Measurements from ENCODE around the gene RAPGEF4. TPM values are rescaled to one million over a fixed set of nuclear protein-coding genes. Genes with fewer than 3 reads are reported as not detected.

Gene RAPGEF4
- total RNA-seq, 1 experiment from 2014 or later, result 1.4 TPM

DNA sequence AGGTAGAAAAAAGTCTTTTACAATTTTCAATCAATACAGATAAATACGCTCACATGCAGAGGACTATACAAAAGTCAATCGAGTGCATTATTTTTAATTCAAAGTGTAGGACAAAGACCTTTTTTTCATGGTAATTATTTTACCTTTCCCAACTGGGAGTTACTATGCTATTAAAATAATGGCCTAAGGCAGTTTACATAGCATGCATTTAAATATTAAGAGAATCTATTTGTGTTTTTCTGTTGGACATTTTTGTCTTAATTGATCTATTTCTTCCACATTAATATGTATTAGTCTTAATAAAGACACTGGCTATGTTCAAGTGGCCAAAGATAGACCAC lies 209.8 kb downstream of the RAPGEF4 start:
- DNase-seq, result no peak
- no peak overlapping the region for H3K56ac ChIP-seq (ENCODE audit: insufficient read length, low read depth, low read length)
- no peak overlapping the region for H3K4ac ChIP-seq (ENCODE audit: low read depth, low read length)
- Mint-ChIP-seq H3K27me3 (ENCODE audit: low read depth) (no peaks in the 10 kb centered on the region), H3K36me3 (ENCODE audit: insufficient read depth in 1 of 3, low read depth in 3 of 3) (no peaks in the 10 kb centered on the region), H3K4me3 (no peak overlapping the region), H3K27ac (no peak overlapping the region), H3K4me1 (peaks cover 17 to 29% of the 10 kb centered on the region in 2 experiments), H3K9me3 (no peaks in the 10 kb centered on the region)
- H2AFZ ChIP-seq (ENCODE audit: low read length), result no peak overlapping the region
- no peak overlapping the region for H2BK15ac ChIP-seq (ENCODE audit: low read depth, low read length)
- no peaks in the 10 kb centered on the region; the same call in 1 of the 2 replicates for H3K4me1 ChIP-seq (ENCODE audit: insufficient read depth, low read length)
- no CpG with 5 or more reads among the region's 2 CpGs for WGBS (ENCODE audit: extremely low coverage, insufficient read length, low lambda C conversion rate)
- H3K23ac ChIP-seq (ENCODE audit: insufficient read length, low read depth, low read length), result no peak overlapping the region
- no peaks in the 10 kb centered on the region for H3K9me3 ChIP-seq (ENCODE audit: control insufficient read depth, low read depth, low read length)
- H2BK12ac ChIP-seq (ENCODE audit: insufficient read length, low read depth, low read length), result no peak overlapping the region
- H3K27me3 ChIP-seq (ENCODE audit: insufficient read depth, low read length), result no peaks in the 10 kb centered on the region
- no peaks in the 10 kb centered on the region for H3K79me1 ChIP-seq (ENCODE audit: insufficient read depth, low read depth, low read length, poor library complexity, severe bottlenecking)
- H3K23me2 ChIP-seq (ENCODE audit: insufficient read length, low read depth, low read length, poor library complexity, severe bottlenecking), result no peaks in the 10 kb centered on the region
- H3K79me2 ChIP-seq (ENCODE audit: insufficient read depth, low read length), result no peaks in the 10 kb centered on the region
- no peak overlapping the region for H4K8ac ChIP-seq (replicated peaks; ENCODE audit: insufficient read length, low read depth, low read length)
- H2AK5ac ChIP-seq (ENCODE audit: insufficient read length, low read length), result no peak overlapping the region
- no peak overlapping the region for H3K9ac ChIP-seq (ENCODE audit: extremely low read depth, insufficient read length, low read length)
- H3K4me2 ChIP-seq (ENCODE audit: insufficient read depth, insufficient read length, low read length), result no peak overlapping the region
- no peak overlapping the region for H3T11ph ChIP-seq (ENCODE audit: low read length)
- no peak overlapping the region for H2BK5ac ChIP-seq (ENCODE audit: insufficient read length, low read length)
- no peak overlapping the region for H3K14ac ChIP-seq (ENCODE audit: insufficient read depth, low read length)
- no peaks in the 10 kb centered on the region for H4K20me1 ChIP-seq (ENCODE audit: control insufficient read depth, insufficient read depth, insufficient read length)
- TF ChIP-seq, protein P1, sequence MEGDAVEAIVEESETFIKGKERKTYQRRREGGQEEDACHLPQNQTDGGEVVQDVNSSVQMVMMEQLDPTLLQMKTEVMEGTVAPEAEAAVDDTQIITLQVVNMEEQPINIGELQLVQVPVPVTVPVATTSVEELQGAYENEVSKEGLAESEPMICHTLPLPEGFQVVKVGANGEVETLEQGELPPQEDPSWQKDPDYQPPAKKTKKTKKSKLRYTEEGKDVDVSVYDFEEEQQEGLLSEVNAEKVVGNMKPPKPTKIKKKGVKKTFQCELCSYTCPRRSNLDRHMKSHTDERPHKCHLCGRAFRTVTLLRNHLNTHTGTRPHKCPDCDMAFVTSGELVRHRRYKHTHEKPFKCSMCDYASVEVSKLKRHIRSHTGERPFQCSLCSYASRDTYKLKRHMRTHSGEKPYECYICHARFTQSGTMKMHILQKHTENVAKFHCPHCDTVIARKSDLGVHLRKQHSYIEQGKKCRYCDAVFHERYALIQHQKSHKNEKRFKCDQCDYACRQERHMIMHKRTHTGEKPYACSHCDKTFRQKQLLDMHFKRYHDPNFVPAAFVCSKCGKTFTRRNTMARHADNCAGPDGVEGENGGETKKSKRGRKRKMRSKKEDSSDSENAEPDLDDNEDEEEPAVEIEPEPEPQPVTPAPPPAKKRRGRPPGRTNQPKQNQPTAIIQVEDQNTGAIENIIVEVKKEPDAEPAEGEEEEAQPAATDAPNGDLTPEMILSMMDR (conservative IDR thresholded peaks at IDR 0.05), result no peak
- no peak overlapping the region for H3K18ac ChIP-seq (ENCODE audit: insufficient read length, low read depth, low read length)
- no peak overlapping the region for H2BK120ac ChIP-seq (ENCODE audit: low read depth, low read length, poor library complexity, severe bottlenecking)
- H2BK20ac ChIP-seq (ENCODE audit: low read depth, low read length, poor library complexity, severe bottlenecking), result no peak overlapping the region
- no peak overlapping the region for H4K5ac ChIP-seq (ENCODE audit: insufficient read length, low read depth, low read length)
- H3K27ac ChIP-seq (ENCODE audit: insufficient read length, low read depth, low read length), result no peak overlapping the region
- H4K91ac ChIP-seq (ENCODE audit: insufficient read length, low read depth, low read length), result no peak overlapping the region
